Measurements from ENCODE around the gene CDK5RAP1.

Gene CDK5RAP1

DNA sequence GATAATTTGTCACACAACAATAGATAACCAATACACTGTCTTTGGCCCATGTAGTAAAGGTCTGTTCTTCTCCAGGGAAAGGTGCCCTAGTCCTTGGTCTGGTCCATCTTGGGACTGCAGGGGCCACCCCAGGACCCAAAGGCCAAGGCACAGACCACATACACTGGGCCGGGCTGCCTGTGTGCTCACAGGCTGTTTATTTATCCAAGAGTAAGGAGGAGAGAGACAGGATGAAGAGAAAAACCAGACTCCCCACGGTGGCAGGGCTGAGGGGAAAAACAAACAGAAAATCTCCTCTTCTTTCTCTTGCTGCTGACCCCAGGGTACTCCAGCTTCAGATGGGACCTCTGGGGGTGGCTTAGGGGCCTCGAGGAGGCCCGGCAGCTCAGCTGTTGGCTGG, 6.5 kb upstream of the CDK5RAP1 start:
- Histone ChIP-seq H3K79me2 (ENCODE audit: insufficient read depth, low read length) (no peaks in the 10 kb centered on the region; the same call in 1 of the 2 replicates), H3K9ac (ENCODE audit: low read length) (no peak overlapping the region), H3K9me3 (ENCODE audit: insufficient read depth, low read length) (no peaks in the 10 kb centered on the region), H3K4me2 (ENCODE audit: low read depth, low read length, poor library complexity, severe bottlenecking) (no peak overlapping the region), H3K27me3 (ENCODE audit: low read length) (no peaks in the 10 kb centered on the region), H3F3A (ENCODE audit: insufficient read depth) (0 out of 2 replicates have a peak, but pooled peaks cover 4% of the 10 kb centered on the region), H3K4me3 (ENCODE audit: insufficient read depth, low read length, poor library complexity, severe bottlenecking) (no peak overlapping the region), H3K27ac (ENCODE audit: low read depth, low read length) (no peak overlapping the region), H3K9me2 (replicated peaks; ENCODE audit: insufficient read depth, low read length) (no peaks in the 10 kb centered on the region), H2AFZ (ENCODE audit: low read depth, low read length, severe bottlenecking) (no peak overlapping the region), H4K20me1 (ENCODE audit: low read depth, low read length) (no peaks in the 10 kb centered on the region), H3K36me3 (ENCODE audit: low read length) (no peaks in the 10 kb centered on the region)
- no peak for TF ChIP-seq EZH2phosphoT487 (conservative IDR thresholded peaks at IDR 0.05; ENCODE audit: low read length)
- TF ChIP-seq, protein P1, sequence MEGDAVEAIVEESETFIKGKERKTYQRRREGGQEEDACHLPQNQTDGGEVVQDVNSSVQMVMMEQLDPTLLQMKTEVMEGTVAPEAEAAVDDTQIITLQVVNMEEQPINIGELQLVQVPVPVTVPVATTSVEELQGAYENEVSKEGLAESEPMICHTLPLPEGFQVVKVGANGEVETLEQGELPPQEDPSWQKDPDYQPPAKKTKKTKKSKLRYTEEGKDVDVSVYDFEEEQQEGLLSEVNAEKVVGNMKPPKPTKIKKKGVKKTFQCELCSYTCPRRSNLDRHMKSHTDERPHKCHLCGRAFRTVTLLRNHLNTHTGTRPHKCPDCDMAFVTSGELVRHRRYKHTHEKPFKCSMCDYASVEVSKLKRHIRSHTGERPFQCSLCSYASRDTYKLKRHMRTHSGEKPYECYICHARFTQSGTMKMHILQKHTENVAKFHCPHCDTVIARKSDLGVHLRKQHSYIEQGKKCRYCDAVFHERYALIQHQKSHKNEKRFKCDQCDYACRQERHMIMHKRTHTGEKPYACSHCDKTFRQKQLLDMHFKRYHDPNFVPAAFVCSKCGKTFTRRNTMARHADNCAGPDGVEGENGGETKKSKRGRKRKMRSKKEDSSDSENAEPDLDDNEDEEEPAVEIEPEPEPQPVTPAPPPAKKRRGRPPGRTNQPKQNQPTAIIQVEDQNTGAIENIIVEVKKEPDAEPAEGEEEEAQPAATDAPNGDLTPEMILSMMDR (IDR thresholded peaks at IDR 0.05; ENCODE audit: insufficient read depth, low read length, poor library complexity, severe bottlenecking): no peak

DNA sequence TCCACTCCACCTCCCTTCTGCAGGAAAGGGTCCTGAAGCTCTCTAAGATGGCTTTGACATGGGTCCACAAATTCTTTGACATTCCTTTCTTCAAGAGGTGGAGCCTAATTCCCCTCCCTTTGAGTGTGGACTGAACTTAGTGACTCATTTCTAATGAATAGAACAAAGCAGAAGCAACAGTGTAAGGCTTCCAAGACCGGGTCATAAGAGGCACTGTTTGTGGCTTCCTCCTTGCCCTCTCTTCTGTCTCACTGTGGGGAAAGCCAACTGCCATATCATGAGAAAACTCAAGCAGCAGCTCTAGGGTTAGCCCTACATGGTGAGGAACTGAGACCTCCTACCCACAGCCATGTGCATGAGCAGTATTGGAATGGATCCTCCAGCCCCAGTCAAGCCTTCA, 5.9 kb upstream of the CDK5RAP1 start:
- Histone ChIP-seq H3K36me3 (ENCODE audit: low read length) (no peaks in the 10 kb centered on the region), H3K9me2 (replicated peaks; ENCODE audit: insufficient read depth, low read length) (no peaks in the 10 kb centered on the region), H3F3A (ENCODE audit: insufficient read depth) (0 out of 2 replicates have a peak, but pooled peaks cover 6% of the 10 kb centered on the region), H3K27ac (ENCODE audit: low read depth, low read length) (no peak overlapping the region), H3K4me3 (ENCODE audit: insufficient read depth, low read length, poor library complexity, severe bottlenecking) (no peak overlapping the region), H4K20me1 (ENCODE audit: low read depth, low read length) (no peaks in the 10 kb centered on the region), H3K27me3 (ENCODE audit: low read length) (no peaks in the 10 kb centered on the region), H2AFZ (ENCODE audit: low read depth, low read length, severe bottlenecking) (no peak overlapping the region), H3K4me2 (ENCODE audit: low read depth, low read length, poor library complexity, severe bottlenecking) (no peak overlapping the region), H3K9me3 (ENCODE audit: insufficient read depth, low read length) (no peaks in the 10 kb centered on the region), H3K79me2 (ENCODE audit: insufficient read depth, low read length) (peaks cover 3% of the 10 kb centered on the region; the same call in 1 of the 2 replicates), H3K9ac (ENCODE audit: low read length) (no peak overlapping the region)
- TF ChIP-seq, protein P1 (IDR thresholded peaks at IDR 0.05; ENCODE audit: insufficient read depth, low read length, poor library complexity, severe bottlenecking): no peak
- no peak for TF ChIP-seq EZH2phosphoT487 (conservative IDR thresholded peaks at IDR 0.05; ENCODE audit: low read length)

DNA sequence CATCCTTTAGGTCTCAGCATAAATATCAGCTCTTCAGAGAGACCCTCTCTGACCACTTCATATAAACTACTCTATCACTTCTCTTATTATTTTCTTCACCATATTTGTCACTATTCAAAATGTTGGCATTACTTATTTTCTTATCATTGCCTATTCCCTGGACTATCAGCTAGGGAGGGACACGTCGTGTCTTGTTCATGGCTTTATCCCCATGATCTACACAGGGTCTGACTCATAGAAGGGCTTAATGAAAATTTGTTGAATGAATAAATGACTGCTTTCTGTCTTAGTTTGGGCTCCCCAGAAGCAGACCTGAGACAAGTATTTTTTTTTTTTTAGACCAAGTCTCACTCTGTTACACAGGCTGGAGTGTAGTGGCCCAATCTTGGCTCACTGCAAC, 3.0 kb upstream of the CDK5RAP1 start:
- peaks cover 24% of the 10 kb centered on the region for H3K79me2 ChIP-seq (ENCODE audit: insufficient read depth, low read length)

DNA sequence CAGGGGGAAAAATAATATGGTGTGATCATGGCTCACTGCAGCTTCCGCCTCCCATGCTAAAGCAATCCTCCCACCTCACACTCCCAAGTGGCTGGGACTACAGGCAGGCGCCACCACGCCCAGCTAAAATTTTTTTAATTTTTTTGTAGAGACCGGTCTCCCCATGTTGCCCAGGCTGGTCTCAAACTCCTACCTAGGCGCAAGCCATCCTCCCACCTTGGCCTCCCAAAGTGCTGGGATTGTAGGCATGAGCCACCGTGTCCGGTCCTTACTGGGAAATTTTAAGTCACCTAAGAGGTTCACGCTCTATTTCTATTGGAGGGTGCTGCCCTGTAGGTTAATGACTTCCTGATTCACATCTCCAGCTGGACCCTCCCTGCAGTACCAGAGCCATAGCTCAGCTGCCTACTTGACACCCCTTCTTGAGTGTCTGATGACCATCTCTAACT, 626 bp upstream of the CDK5RAP1 start:
- no peaks in the 10 kb centered on the region for H3K36me3 ChIP-seq (ENCODE audit: low read length)
- H3K27ac ChIP-seq (ENCODE audit: low read depth, low read length): peak overlapping the region; percentile 56
- peak overlapping the region; percentile 69 for H2AFZ ChIP-seq (ENCODE audit: low read depth, low read length, severe bottlenecking)

More for the DNA sequence above, 3.0 kb upstream of the CDK5RAP1 start:
- no peaks in the 10 kb centered on the region for H4K20me1 ChIP-seq (ENCODE audit: low read depth, low read length)
- TF ChIP-seq EZH2phosphoT487 (conservative IDR thresholded peaks at IDR 0.05; ENCODE audit: low read length): no peak
- H3K36me3 ChIP-seq (ENCODE audit: low read length): no peaks in the 10 kb centered on the region
- no peaks in the 10 kb centered on the region for H3K9me2 ChIP-seq (replicated peaks; ENCODE audit: insufficient read depth, low read length)
- H3F3A ChIP-seq (ENCODE audit: insufficient read depth): 0 out of 2 replicates have a peak, but pooled peaks cover 10% of the 10 kb centered on the region
- no peak overlapping the region for H3K4me2 ChIP-seq (ENCODE audit: low read depth, low read length, poor library complexity, severe bottlenecking)
- no peak overlapping the region for H3K9ac ChIP-seq (ENCODE audit: low read length)
- H2AFZ ChIP-seq (ENCODE audit: low read depth, low read length, severe bottlenecking): no peak overlapping the region
- H3K27ac ChIP-seq (ENCODE audit: low read depth, low read length): no peak overlapping the region
- no peaks in the 10 kb centered on the region for H3K27me3 ChIP-seq (ENCODE audit: low read length)
- H3K9me3 ChIP-seq (ENCODE audit: insufficient read depth, low read length): no peaks in the 10 kb centered on the region
- no peak overlapping the region for H3K4me3 ChIP-seq (ENCODE audit: insufficient read depth, low read length, poor library complexity, severe bottlenecking)

More for the DNA sequence above, 626 bp upstream of the CDK5RAP1 start:
- TF ChIP-seq EZH2phosphoT487 (conservative IDR thresholded peaks at IDR 0.05; ENCODE audit: low read length): no peak
- TF ChIP-seq, protein P1 (IDR thresholded peaks at IDR 0.05; ENCODE audit: insufficient read depth, low read length, poor library complexity, severe bottlenecking): no peak
- H3K27me3 ChIP-seq (ENCODE audit: low read length): no peaks in the 10 kb centered on the region
- 0 out of 2 replicates have a peak, but pooled peaks cover 7% of the 10 kb centered on the region for H3F3A ChIP-seq (ENCODE audit: insufficient read depth)
- peak overlapping the region; percentile 86 for H3K4me3 ChIP-seq (ENCODE audit: insufficient read depth, low read length, poor library complexity, severe bottlenecking)
- H3K9me2 ChIP-seq (replicated peaks; ENCODE audit: insufficient read depth, low read length): no peaks in the 10 kb centered on the region
- H3K9ac ChIP-seq (ENCODE audit: low read length): peak overlapping the region; percentile 74
- H3K79me2 ChIP-seq (ENCODE audit: insufficient read depth, low read length): peaks cover 45% of the 10 kb centered on the region
- H4K20me1 ChIP-seq (ENCODE audit: low read depth, low read length): no peaks in the 10 kb centered on the region
- peak overlapping the region; percentile 80 for H3K4me2 ChIP-seq (ENCODE audit: low read depth, low read length, poor library complexity, severe bottlenecking)
- no peaks in the 10 kb centered on the region for H3K9me3 ChIP-seq (ENCODE audit: insufficient read depth, low read length)

All from SU-DHL-6 (cell line).